Gastroesophageal sphincter (tissue), 3 donors: Measurements from ENCODE around the gene ATP11A.

Source experiments
- CTCF ChIP-seq, 4 experiments: fragments of 200-600 bp in 2 of 4; fragments of 450-650 bp in 2 of 4; sonication (generic) in 1 of 4; IDR thresholded peaks; one replicate each; pipeline ENCODE4 v1.5.1; 2017 to 2019; ENCODE audit warnings: antibody characterized with exemption in 4 of 4, mild to moderate bottlenecking in 2 of 4, moderate library complexity in 2 of 4
- POLR2A ChIP-seq, 2 donors: fragments of 450-650 bp; IDR thresholded peaks; one replicate each; pipeline ENCODE4 v1.6.1; 2017; ENCODE audit warnings: antibody characterized with exemption in 2 of 2, mild to moderate bottlenecking in 2 of 2, moderate library complexity in 1 of 2

GRCh38 chr13:112888238-112889111, 198.6 kb downstream of the ATP11A start:
- TF ChIP-seq POLR2A (IDR thresholded peaks at IDR 0.05) (no peak), CTCF (IDR thresholded peaks at IDR 0.05) (no peak)
